NCI-H2196 treated with DMSO at 0.1 percent for 48 hours (cell line): ENCODE results near the gene ZDHHC7.
"Not testable (repeated sequence)": the region's sequence is repeated elsewhere in the genome, so short reads cannot be mapped to it uniquely, and the experiment has no call there.

Source experiments
- DNase-seq: peaks from one replicate; lab custom pipeline; 2025; ENCODE audit not compliant: unreplicated experiment; lab: John Stamatoyannopoulos, UW

Gene ZDHHC7

GRCh38 chr16:85010931-85011845 lies at the start of gene ZDHHC7:
TSS of gene ZDHHC7 (minus strand) at chr16:85011535. CDS start at chr16:84990618, 20,917 bp downstream.
- peak; percentile 28 for DNase-seq

- DNase-seq = no peak
Observed at GRCh38 chr16:85058909-85059308, 47.6 kb upstream of the ZDHHC7 start.

GRCh38 chr16:85057948-85058347 lies 46.6 kb upstream of the ZDHHC7 start:
- DNase-seq = no peak

- no peak for DNase-seq
Observed at GRCh38 chr16:85057212-85057889, 46.0 kb upstream of the ZDHHC7 start.

- no peak for DNase-seq
Observed at GRCh38 chr16:85056211-85056748, 44.9 kb upstream of the ZDHHC7 start.

- no peak for DNase-seq
Observed at GRCh38 chr16:85055493-85056210, 44.3 kb upstream of the ZDHHC7 start.

GRCh38 chr16:85054948-85055492 lies 43.7 kb upstream of the ZDHHC7 start:
- no peak for DNase-seq

- not testable (repeated sequence) for DNase-seq
Observed at GRCh38 chr16:85054321-85054720, 43.0 kb upstream of the ZDHHC7 start.

- DNase-seq = no peak
Observed at GRCh38 chr16:85052536-85052935, 41.2 kb upstream of the ZDHHC7 start.

GRCh38 chr16:85051683-85052082 lies 40.3 kb upstream of the ZDHHC7 start:
- DNase-seq = no peak

- no peak for DNase-seq
Observed at GRCh38 chr16:85051067-85051581, 39.8 kb upstream of the ZDHHC7 start.

- no peak for DNase-seq
Observed at GRCh38 chr16:85049706-85050305, 38.5 kb upstream of the ZDHHC7 start.

- DNase-seq = no peak
Observed at GRCh38 chr16:85048921-85049562, 37.7 kb upstream of the ZDHHC7 start.

- no peak for DNase-seq
Observed at GRCh38 chr16:85047867-85048455, 36.6 kb upstream of the ZDHHC7 start.

- DNase-seq = no peak
Observed at GRCh38 chr16:85046931-85047866, 35.9 kb upstream of the ZDHHC7 start.

GRCh38 chr16:85046472-85046916 lies 35.2 kb upstream of the ZDHHC7 start:
- DNase-seq = no peak

- DNase-seq = no peak
Observed at GRCh38 chr16:85045641-85046471, 34.5 kb upstream of the ZDHHC7 start.
